OCI-LY1 (cell line): ENCODE measurements around the gene P2RX4.

Source experiments
- H2AFZ ChIP-seq: fragments of 200-600 bp; sonication (generic), shearing (Covaris generic); 2 replicates; pipeline ENCODE4 v1.6.0; 2014; ENCODE audit warnings: antibody characterized with exemption, mild to moderate bottlenecking, low read length
- H3F3A ChIP-seq: fragments of 200-600 bp; sonication (generic), shearing (Covaris generic); 2 replicates; pipeline ENCODE4 v1.6.0; 2014; ENCODE audit warnings: mild to moderate bottlenecking, antibody characterized with exemption, low read length, moderate library complexity; ENCODE audit not compliant: insufficient read depth
- H3K27ac ChIP-seq: fragments of 200-600 bp; sonication (generic); 2 replicates; pipeline ENCODE4 v1.5.1; 2014; ENCODE audit warnings: low read length, mixed run types, mild to moderate bottlenecking, low read depth; ENCODE audit not compliant: poor library complexity, severe bottlenecking
- H3K27me3 ChIP-seq: fragments of 200-600 bp; sonication (generic); 2 replicates; pipeline ENCODE4 v1.6.0; 2014; ENCODE audit warnings: antibody characterized with exemption, mild to moderate bottlenecking, low read length, moderate library complexity; ENCODE audit not compliant: insufficient read depth
- H3K36me3 ChIP-seq: fragments of 200-600 bp; sonication (generic); 2 replicates; pipeline ENCODE4 v1.6.1; 2014; ENCODE audit warnings: mild to moderate bottlenecking, antibody characterized with exemption, low read length, moderate library complexity, mixed read lengths; ENCODE audit not compliant: insufficient read depth
- H3K4me1 ChIP-seq: fragments of 200-600 bp; sonication (generic); 2 replicates; pipeline ENCODE4 v1.5.1; 2014; ENCODE audit warnings: mild to moderate bottlenecking, low read length, moderate library complexity; ENCODE audit not compliant: insufficient read depth, severe bottlenecking
- H3K4me2 ChIP-seq: fragments of 200-600 bp; sonication (generic), shearing (Covaris generic); 2 replicates; pipeline ENCODE4 v1.6.1; 2014; ENCODE audit warnings: low read length
- H3K4me3 ChIP-seq: fragments of 200-600 bp; sonication (generic); 2 replicates; pipeline ENCODE4 v1.5.1; 2014; ENCODE audit warnings: low read length, low read depth, mild to moderate bottlenecking, mixed read lengths; ENCODE audit not compliant: poor library complexity, severe bottlenecking
- H3K79me2 ChIP-seq: fragments of 200-600 bp; shearing (Covaris generic); 2 replicates; pipeline ENCODE4 v1.6.1; 2016; ENCODE audit warnings: mixed run types, low read length, mixed read lengths; ENCODE audit not compliant: insufficient read depth
- H3K9ac ChIP-seq: fragments of 200-600 bp; sonication (generic), shearing (Covaris generic); 2 replicates; pipeline ENCODE4 v1.6.1; 2014; ENCODE audit warnings: mild to moderate bottlenecking, low read length, mixed read lengths
- H3K9me2 ChIP-seq: fragments of 200-600 bp; sonication (generic), shearing (Covaris generic); 2 replicates; pipeline ENCODE4 v1.6.1; 2014; ENCODE audit warnings: low read depth, mild to moderate bottlenecking, low read length, mixed read lengths
- H3K9me3 ChIP-seq: fragments of 200-600 bp; shearing (Covaris generic); 2 replicates; pipeline ENCODE4 v1.6.1; 2014; ENCODE audit warnings: low read length, mixed read lengths
- H4K20me1 ChIP-seq: fragments of 200-600 bp; sonication (generic), shearing (Covaris generic); 2 replicates; pipeline ENCODE4 v1.6.0; 2016; ENCODE audit warnings: mild to moderate bottlenecking, low read length; ENCODE audit not compliant: insufficient read depth
- CTCF ChIP-seq: fragments of 200-600 bp; sonication (generic), shearing (Covaris generic); IDR thresholded peaks from 2 replicates; pipeline ENCODE4 v1.5.1; 2017; ENCODE audit warnings: mild to moderate bottlenecking, antibody characterized with exemption, low read length, moderate library complexity, mixed read lengths
- EZH2 ChIP-seq: fragments of 200-600 bp; sonication (generic), shearing (Covaris generic); IDR thresholded peaks from 2 replicates; pipeline ENCODE4 v1.8.0; 2017; ENCODE audit warnings: borderline replicate concordance, mixed run types, mild to moderate bottlenecking, antibody characterized with exemption, low read length, moderate library complexity, mixed read lengths

P2RX4 gene

DNA sequence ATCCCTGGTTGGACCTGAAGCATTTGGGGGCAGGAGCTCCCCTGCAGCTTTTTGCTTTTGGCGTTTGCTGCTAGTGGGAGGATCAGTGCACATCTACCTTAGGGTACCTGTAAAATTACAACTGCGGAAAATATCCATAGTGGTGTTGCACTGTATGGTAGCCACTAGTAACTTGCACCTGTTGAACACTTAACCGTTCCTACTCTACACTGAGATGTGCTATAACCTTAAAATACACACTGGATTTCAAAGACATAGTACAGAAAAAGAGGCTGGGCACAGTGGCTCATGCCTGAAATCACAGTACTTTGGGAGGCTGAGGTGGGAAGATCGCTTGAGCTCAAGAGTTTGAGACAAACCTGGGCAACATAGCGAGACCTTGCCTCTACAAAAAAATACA is 2.9 kb downstream of the P2RX4 start:
- peaks cover 11% of the 10 kb centered on the region for H3K4me1 ChIP-seq
- H3K4me2 ChIP-seq: no peak overlapping the region
- H3K79me2 ChIP-seq: no peaks in the 10 kb centered on the region
- H3K27ac ChIP-seq: no peak overlapping the region
- H3K9me2 ChIP-seq: no peaks in the 10 kb centered on the region
- no peaks in the 10 kb centered on the region for H3K9me3 ChIP-seq
- no peaks in the 10 kb centered on the region for H3K27me3 ChIP-seq
- H3K9ac ChIP-seq: no peak overlapping the region
- H2AFZ ChIP-seq: no peak overlapping the region
- no peak overlapping the region for H3K4me3 ChIP-seq
- no peaks in the 10 kb centered on the region for H4K20me1 ChIP-seq
- TF ChIP-seq CTCF (no peak), EZH2 (no peak)
- H3K36me3 ChIP-seq: 0 out of 2 replicates have a peak, but pooled peaks cover 4% of the 10 kb centered on the region
- H3F3A ChIP-seq: no peaks in the 10 kb centered on the region

DNA sequence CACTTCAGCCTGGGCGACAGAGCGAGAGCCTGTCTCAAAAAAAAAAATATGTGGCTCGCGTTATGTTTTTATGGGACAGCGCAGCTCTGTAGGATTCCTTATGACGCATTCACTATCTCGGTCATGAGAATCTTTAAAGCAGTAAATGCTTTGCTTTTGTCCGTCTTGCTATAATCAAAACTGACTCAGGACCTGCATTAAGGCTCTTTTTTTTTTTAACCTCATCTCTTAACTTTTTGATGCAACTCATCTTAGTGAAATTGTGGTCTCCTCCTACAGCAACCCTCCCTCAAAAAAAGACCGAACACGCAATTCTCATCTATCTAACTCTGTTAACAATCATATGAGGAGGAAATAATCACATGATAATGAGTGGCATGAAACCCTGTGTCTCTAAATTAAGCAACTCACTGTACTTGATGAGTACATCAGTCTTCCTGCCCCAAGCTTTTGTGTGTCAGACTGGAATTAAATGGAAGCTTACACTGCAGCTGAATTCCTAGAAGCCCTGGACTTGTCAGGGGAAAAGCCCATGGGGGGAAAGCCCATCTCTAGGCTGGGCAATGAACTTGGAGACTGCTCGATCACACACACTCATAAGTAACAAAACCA is 4.3 kb downstream of the P2RX4 start:
- H2AFZ ChIP-seq: no peak overlapping the region
- H3K36me3 ChIP-seq: 0 out of 2 replicates have a peak, but pooled peaks cover 4% of the 10 kb centered on the region
- no peaks in the 10 kb centered on the region for H3K27me3 ChIP-seq
- H3K9me3 ChIP-seq: no peaks in the 10 kb centered on the region
- TF ChIP-seq CTCF (no peak), EZH2 (no peak)
- no peaks in the 10 kb centered on the region for H3K79me2 ChIP-seq
- peaks cover 11% of the 10 kb centered on the region for H3K4me1 ChIP-seq
- H3K9ac ChIP-seq: no peak overlapping the region
- no peak overlapping the region for H3K4me3 ChIP-seq
- H3K9me2 ChIP-seq: no peaks in the 10 kb centered on the region
- H3K4me2 ChIP-seq: no peak overlapping the region
- no peaks in the 10 kb centered on the region for H3F3A ChIP-seq
- H3K27ac ChIP-seq: no peak overlapping the region
- H4K20me1 ChIP-seq: no peaks in the 10 kb centered on the region

GRCh38 chr12:121214855-121215745 is 5.2 kb downstream of the P2RX4 start:
- Histone ChIP-seq H3K9me2 (no peaks in the 10 kb centered on the region), H3K4me3 (no peak overlapping the region), H3K27me3 (no peaks in the 10 kb centered on the region), H3K4me1 (peaks cover 11% of the 10 kb centered on the region), H3K79me2 (no peaks in the 10 kb centered on the region), H3K4me2 (no peak overlapping the region), H3K9ac (no peak overlapping the region), H3K27ac (no peak overlapping the region), H2AFZ (no peak overlapping the region), H3K36me3 (0 out of 2 replicates have a peak, but pooled peaks cover 4% of the 10 kb centered on the region), H4K20me1 (no peaks in the 10 kb centered on the region), H3F3A (no peaks in the 10 kb centered on the region), H3K9me3 (no peaks in the 10 kb centered on the region)
- TF ChIP-seq EZH2: no peak
